Stimulated activated CD4-positive, alpha-beta T cell treated with anti-CD3 and anti-CD28 coated beads, TNF-alpha, amount 100 ng/mL, for 4 hours (primary cell): Measurements from ENCODE around the gene ADARB1.

Experiments used
- DNase-seq, 3 experiments: peaks; one replicate each; pipeline ENCODE4 v3.0.0-alpha.2; 2020; ENCODE audit warnings: low read depth in 3 of 3

The ADARB1 gene

DNA sequence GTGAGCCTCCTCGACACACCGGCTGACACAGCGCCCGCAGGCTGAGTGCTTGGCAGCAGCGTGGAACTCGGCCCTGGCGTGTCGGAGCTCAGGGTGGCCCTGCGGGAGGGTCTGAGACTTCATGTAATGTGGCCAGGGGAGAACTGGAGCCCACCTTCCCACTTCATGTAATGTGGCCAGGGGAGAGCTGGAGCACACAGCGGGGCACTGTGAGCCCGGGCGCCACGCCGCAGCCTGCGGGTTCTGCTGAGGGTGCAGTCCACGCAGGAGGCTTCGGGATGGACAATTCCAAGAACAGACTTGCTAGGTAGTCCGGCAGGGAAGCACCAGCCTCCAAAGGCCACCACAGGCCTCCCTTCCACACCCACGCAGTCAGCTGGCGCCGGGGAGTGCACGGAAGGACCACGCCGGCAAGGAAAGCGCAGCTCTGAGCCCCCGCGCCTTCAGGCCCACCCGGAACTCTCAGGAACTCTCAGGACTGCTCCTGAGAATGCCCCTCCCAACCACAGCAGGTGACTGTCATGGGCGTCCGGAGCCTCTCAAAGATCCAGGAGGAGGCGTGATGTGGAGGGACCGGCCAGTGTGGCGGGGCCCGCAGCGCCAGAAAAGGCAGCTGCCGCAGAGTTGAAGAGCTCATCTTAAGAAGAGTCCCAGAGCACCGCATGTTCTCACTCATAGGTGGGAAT lies 19.3 kb upstream of the ADARB1 start:
- no peak for DNase-seq

GRCh38 chr21:45055861-45056260 lies 18.5 kb upstream of the ADARB1 start:
- DNase-seq: no peak

GRCh38 chr21:45056296-45056904 lies 18.0 kb upstream of the ADARB1 start:
- no peak for DNase-seq

- no peak for DNase-seq
These were observed 17.3 kb upstream of the ADARB1 start for GRCh38 chr21:45056917-45057560.

- no peak for DNase-seq
These were observed 16.5 kb upstream of the ADARB1 start for GRCh38 chr21:45057886-45058285.

- no peak for DNase-seq
These were observed 15.3 kb upstream of the ADARB1 start for GRCh38 chr21:45059121-45059520.

DNA sequence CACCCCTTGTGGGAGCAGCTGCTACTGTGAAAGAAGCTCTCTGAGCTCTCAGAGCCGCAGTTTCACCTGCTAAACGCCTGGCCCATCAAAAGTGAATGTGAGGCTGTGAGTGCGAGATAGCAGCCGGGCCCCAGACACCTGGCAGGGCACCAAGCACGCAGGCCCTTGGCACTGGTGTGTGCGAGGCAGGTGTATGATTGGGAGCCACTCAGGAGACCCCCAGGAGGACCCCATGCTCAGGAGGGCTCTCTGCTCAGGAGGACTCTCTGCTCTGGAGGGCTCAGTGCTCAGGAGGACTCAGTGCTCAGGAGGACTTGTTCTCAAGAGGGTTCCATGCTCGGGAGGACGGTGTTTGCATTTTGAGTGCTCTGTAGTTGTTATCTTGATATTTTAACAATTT lies 14.3 kb upstream of the ADARB1 start:
- DNase-seq: no peak

DNA sequence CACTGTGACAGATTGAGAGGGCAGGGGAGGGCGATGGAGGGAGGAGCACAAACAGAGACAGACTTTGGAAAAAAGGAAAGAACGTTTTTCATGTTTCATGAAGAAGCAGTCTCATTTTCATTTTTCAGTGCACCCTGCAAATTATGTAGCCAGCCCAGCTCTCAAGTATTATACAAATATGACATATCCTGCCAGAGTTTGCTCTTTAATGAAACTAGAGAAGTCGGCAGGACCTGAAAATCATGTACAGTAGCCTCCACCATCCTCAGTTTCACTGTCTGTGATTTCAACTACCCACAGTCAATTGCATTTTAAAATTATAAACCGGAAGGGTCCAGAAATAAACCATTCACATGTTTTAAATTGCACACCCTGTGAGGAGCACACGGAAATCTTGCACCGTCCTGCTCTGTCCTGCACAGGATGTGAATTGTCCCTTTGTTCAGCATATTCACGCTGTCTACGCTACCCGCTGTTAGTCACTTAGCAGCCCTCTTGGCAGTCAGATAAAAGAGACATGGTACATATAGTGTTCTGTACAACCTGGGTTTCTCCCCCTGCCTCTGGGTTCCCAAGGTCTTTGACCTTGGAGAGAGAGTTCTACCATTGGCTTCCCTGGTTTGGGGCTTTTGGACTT lies 13.6 kb upstream of the ADARB1 start:
- DNase-seq: no peak

GRCh38 chr21:45064091-45064490 lies 10.3 kb upstream of the ADARB1 start:
- no peak for DNase-seq

GRCh38 chr21:45064618-45065399 lies 9.6 kb upstream of the ADARB1 start:
- DNase-seq: no peak

- no peak for DNase-seq
These were observed 6.7 kb upstream of the ADARB1 start for GRCh38 chr21:45067462-45068285.

DNA sequence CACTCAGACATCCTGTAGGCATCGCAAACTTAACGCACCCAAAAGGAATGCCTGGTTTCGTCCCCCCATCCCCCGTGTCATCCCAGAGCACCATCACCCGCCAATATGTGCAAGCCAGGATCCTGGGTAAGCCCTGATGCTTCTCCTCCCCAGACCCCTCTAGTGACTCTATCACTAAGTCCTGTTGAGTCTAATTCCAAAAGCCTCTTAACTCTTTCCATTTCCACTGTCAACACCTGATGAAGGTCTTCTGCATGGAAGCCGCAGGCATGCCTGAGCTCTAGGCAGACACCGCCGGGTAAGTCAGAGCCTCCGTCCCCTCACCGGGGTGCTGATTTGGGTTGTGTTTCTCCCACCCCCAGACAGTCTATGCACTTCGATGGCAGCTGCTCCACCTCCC lies 5.3 kb upstream of the ADARB1 start:
- no peak for DNase-seq

GRCh38 chr21:45069711-45070110 lies 4.7 kb upstream of the ADARB1 start:
- no peak for DNase-seq

DNA sequence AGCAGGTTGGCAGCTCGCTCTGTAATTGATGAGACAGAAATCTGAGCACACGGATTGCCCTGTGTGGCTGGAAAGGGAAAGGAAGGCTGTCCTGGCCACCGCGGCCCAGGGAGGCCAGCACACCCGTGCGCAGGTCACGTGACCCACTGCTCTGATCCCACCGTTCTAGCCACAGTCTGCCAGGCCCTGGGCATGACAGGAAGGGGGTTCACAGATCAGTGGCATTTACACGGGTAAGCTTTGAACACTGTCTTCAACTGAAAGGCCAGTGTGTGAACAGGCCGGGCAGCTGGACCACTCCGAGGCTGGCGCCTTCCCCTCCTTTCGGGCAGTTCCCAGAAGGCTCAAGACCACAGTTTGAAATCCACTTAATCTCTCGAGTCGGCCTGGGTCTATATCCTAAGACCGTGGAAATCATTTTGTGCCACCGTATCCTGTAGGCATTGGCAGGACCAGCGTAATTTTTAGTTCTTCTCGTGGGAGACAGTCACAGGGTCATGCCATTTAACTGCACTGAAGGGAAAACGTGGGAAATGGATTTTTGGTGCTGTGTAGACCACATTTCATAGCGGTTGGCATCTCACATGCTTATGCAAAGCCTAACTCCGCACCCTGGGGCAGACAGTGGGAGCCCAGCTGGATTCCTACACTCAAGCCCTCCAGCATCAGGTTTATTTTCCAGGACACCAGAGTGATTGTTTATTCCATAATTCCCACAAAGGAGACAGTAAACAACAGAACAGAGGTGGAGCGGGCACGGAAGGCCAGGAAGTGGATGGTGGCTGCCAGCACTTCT lies 3.1 kb upstream of the ADARB1 start:
- no peak for DNase-seq

- no peak for DNase-seq
These were observed 2.3 kb upstream of the ADARB1 start for GRCh38 chr21:45071874-45072737.

DNA sequence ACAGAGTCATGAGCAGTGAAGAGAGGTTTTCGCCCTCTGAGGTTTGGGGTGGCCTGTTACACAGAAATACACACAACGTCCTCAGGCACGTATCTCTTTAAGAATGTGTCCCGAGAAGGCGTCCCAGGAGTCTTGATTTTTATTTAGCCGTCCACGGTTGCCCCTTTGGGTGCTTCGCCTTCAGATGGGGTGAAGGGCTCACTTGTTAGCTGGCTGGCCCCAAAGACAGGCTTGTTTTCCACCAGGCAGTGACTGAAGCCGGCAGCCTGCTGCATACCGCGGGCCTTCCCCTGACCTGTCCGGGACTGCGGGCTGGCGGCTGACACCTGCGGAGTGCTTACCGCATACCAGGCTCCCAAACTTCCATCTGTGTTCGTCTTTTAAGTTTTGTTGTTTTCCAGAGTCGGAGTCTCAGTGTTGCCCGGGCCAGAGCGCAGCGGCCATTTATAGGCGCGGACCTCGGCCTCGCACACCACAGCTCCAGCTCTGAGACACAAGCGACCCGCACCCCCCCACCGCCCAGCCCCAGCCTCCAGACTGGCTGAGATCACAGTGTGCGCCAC lies 1.6 kb upstream of the ADARB1 start:
- no peak for DNase-seq

GRCh38 chr21:45073301-45074047 lies 906 bp upstream of the ADARB1 start:
- DNase-seq: no peak
